Suprapubic skin (tissue), 4 donors: ENCODE data around the gene TRIP13. TPM values are rescaled to one million over a fixed set of nuclear protein-coding genes. Genes with fewer than 3 reads are reported as not detected.
"Not testable (repeated sequence)": the region's sequence is repeated elsewhere in the genome, so short reads cannot be mapped to it uniquely, and the experiment has no call there.

ENCODE experiments used
- DNase-seq, 2 donors: peaks; one replicate each; pipeline ENCODE4 v3.0.0-alpha.2; 2019; ENCODE audit warnings: low spot score in 2 of 2
- H3K27ac ChIP-seq: fragments of 200-600 bp; sonication (generic); one replicate; pipeline ENCODE4 v1.5.1; 2019
- H3K27me3 ChIP-seq: fragments of 200-600 bp; sonication (generic); one replicate; pipeline ENCODE4 v1.5.1; 2019
- H3K36me3 ChIP-seq: fragments of 200-600 bp; sonication (generic); one replicate; pipeline ENCODE4 v1.5.1; 2019
- H3K4me1 ChIP-seq: fragments of 200-600 bp; sonication (generic); one replicate; pipeline ENCODE4 v1.5.1; 2019
- H3K4me3 ChIP-seq: fragments of 200-600 bp; sonication (generic); one replicate; pipeline ENCODE4 v1.5.1; 2019; ENCODE audit warnings: mild to moderate bottlenecking
- H3K9me3 ChIP-seq: fragments of 200-600 bp; sonication (generic); one replicate; pipeline ENCODE4 v1.5.1; 2019
- CTCF ChIP-seq, 2 donors: fragments of 200-600 bp in 1 of 2; fragments of 450-650 bp in 1 of 2; sonication (generic) in 1 of 2; IDR thresholded peaks; one replicate each; pipeline ENCODE4 v1.5.1; 2016 to 2019; ENCODE audit warnings: antibody characterized with exemption in 2 of 2, mild to moderate bottlenecking in 1 of 2, moderate library complexity in 1 of 2
- EP300 ChIP-seq: sonication (generic); formaldehyde crosslinking; IDR thresholded peaks from one replicate; pipeline ENCODE4 v1.6.1; 2017; ENCODE audit warnings: antibody characterized with exemption
- POLR2A ChIP-seq, 2 donors: fragments of 450-650 bp; IDR thresholded peaks; one replicate each; pipeline ENCODE4 v1.6.1; 2017; ENCODE audit warnings: antibody characterized with exemption in 2 of 2, mild to moderate bottlenecking in 2 of 2, moderate library complexity in 2 of 2
- POLR2AphosphoS5 ChIP-seq, 3 donors: sonication (generic); formaldehyde crosslinking; IDR thresholded peaks; one replicate each; pipeline ENCODE4 v1.6.1; 2017; ENCODE audit warnings: antibody characterized with exemption in 3 of 3
- WGBS: methylation state at CpG from one replicate; pipeline ENCODE4 v1.1.5; 2018; 5-methylcytosine and 5-hydroxymethylcytosine counted together
- total RNA-seq, 4 donors: library from RNA; depleted of rRNA; stranded (reverse); fragments of >200 nt; gene quantifications; one replicate each; pipeline ENCODE4 v1.1.0, GENCODE V29; 2016

The TRIP13 gene
- total RNA-seq, 4 donors from 2014 or later: 1.1 to 3.7 (median 1.6) TPM

- H3K36me3 ChIP-seq: no peaks in the 10 kb centered on the region
- H3K27me3 ChIP-seq: peaks cover 3% of the 10 kb centered on the region
- H3K9me3 ChIP-seq: no peaks in the 10 kb centered on the region
- peaks cover 5% of the 10 kb centered on the region for H3K4me1 ChIP-seq
- TF ChIP-seq CTCF (IDR thresholded peaks at IDR 0.05) (no peak), EP300 (no peak), POLR2AphosphoS5 (IDR thresholded peaks at IDR 0.05) (no peak), POLR2A (IDR thresholded peaks at IDR 0.05) (no peak)
- H3K27ac ChIP-seq: no peak overlapping the region
- H3K4me3 ChIP-seq: no peak overlapping the region
- 90% methylated on average over 5 of the region's 5 CpGs for WGBS
- DNase-seq: no peak
Measured at GRCh38 chr5:935510-936084, 42.9 kb downstream of the TRIP13 start.

- WGBS: 91% methylated on average over 19 of the region's 19 CpGs
- peaks cover 3% of the 10 kb centered on the region for H3K27me3 ChIP-seq
- no peak overlapping the region for H3K4me3 ChIP-seq
- no peaks in the 10 kb centered on the region for H3K9me3 ChIP-seq
- no peak overlapping the region for H3K27ac ChIP-seq
- H3K36me3 ChIP-seq: no peaks in the 10 kb centered on the region
- TF ChIP-seq CTCF (IDR thresholded peaks at IDR 0.05): no peak
- no peak for TF ChIP-seq EP300
- no peak for TF ChIP-seq POLR2A (IDR thresholded peaks at IDR 0.05)
- TF ChIP-seq POLR2AphosphoS5 (IDR thresholded peaks at IDR 0.05): no peak
- H3K4me1 ChIP-seq: peaks cover 5% of the 10 kb centered on the region
- DNase-seq: peak; percentile 45 to 59
Measured at GRCh38 chr5:936149-937144, 43.8 kb downstream of the TRIP13 start.

GRCh38 chr5:937151-937924 lies 44.7 kb downstream of the TRIP13 start:
- Histone ChIP-seq H3K36me3 (no peaks in the 10 kb centered on the region), H3K9me3 (no peaks in the 10 kb centered on the region), H3K27ac (no peak overlapping the region), H3K4me3 (no peak overlapping the region), H3K27me3 (peaks cover 3% of the 10 kb centered on the region), H3K4me1 (peaks cover 4% of the 10 kb centered on the region)
- TF ChIP-seq CTCF (IDR thresholded peaks at IDR 0.05) (no peak), POLR2AphosphoS5 (IDR thresholded peaks at IDR 0.05) (no peak), EP300 (no peak), POLR2A (IDR thresholded peaks at IDR 0.05) (no peak)
- 85% methylated on average over 10 of the region's 14 CpGs for WGBS
- peak in 1 of 2 donors; percentile 55 for DNase-seq

GRCh38 chr5:939368-939767 lies 46.7 kb downstream of the TRIP13 start:
- peak in 1 of 2 donors; percentile 45 for DNase-seq
- WGBS: 71% methylated on average over 5 of the region's 7 CpGs
- no peaks in the 10 kb centered on the region for H3K36me3 ChIP-seq
- H3K4me1 ChIP-seq: no peaks in the 10 kb centered on the region
- H3K27ac ChIP-seq: no peak overlapping the region
- TF ChIP-seq POLR2A (IDR thresholded peaks at IDR 0.05) (no peak), CTCF (IDR thresholded peaks at IDR 0.05) (no peak), POLR2AphosphoS5 (IDR thresholded peaks at IDR 0.05) (no peak), EP300 (no peak)
- peaks cover 9% of the 10 kb centered on the region for H3K27me3 ChIP-seq
- no peaks in the 10 kb centered on the region for H3K9me3 ChIP-seq
- H3K4me3 ChIP-seq: no peak overlapping the region

- DNase-seq, H3K4me1 ChIP-seq, H3K9me3 ChIP-seq, H3K27ac ChIP-seq, H3K4me3 ChIP-seq, H3K36me3 ChIP-seq: not testable (repeated sequence)
- H3K27me3 ChIP-seq: peaks cover 23% of the 10 kb centered on the region
- WGBS: 84% methylated on average over 2 of the region's 2 CpGs
Measured at GRCh38 chr5:940741-941140, 48.1 kb downstream of the TRIP13 start.
